Skeletal muscle tissue (tissue), 4 donors: ENCODE results near the gene CACNG7. TPM values are rescaled to one million over a fixed set of nuclear protein-coding genes. Genes with fewer than 3 reads are reported as not detected.

Experiments
- H3K27ac ChIP-seq: one replicate; pipeline ENCODE4 v1.7.0; 2013; ENCODE audit warnings: mild to moderate bottlenecking, low read depth, low read length, inconsistent platforms
- H3K27me3 ChIP-seq, 3 donors: one replicate each; pipeline ENCODE4 v1.7.0; 2013; ENCODE audit warnings: low read length in 3 of 3; ENCODE audit not compliant: control insufficient read depth in 3 of 3, insufficient read depth in 3 of 3
- H3K36me3 ChIP-seq, 3 donors: one replicate each; pipeline ENCODE4 v1.7.0; 2013; ENCODE audit warnings: low read length in 3 of 3; ENCODE audit not compliant: control insufficient read depth in 3 of 3, insufficient read depth in 3 of 3
- H3K4me1 ChIP-seq, 3 donors: one replicate each; pipeline ENCODE4 v1.7.0; 2013; ENCODE audit warnings: low read length in 3 of 3, mild to moderate bottlenecking in 3 of 3; ENCODE audit not compliant: control insufficient read depth in 3 of 3, insufficient read depth in 3 of 3
- H3K4me3 ChIP-seq, 3 donors: one replicate each; pipeline ENCODE4 v1.7.0; 2013; ENCODE audit warnings: low read length in 3 of 3
- H3K9ac ChIP-seq, 3 donors: one replicate each; pipeline ENCODE4 v1.7.0; 2013; ENCODE audit warnings: low read length in 3 of 3, mild to moderate bottlenecking in 3 of 3, moderate library complexity in 2 of 3, low read depth in 1 of 3
- H3K9me3 ChIP-seq, 3 donors: one replicate each; pipeline ENCODE4 v1.7.0; 2013; ENCODE audit warnings: low read length in 3 of 3; ENCODE audit not compliant: control insufficient read depth in 3 of 3
- total RNA-seq: library from RNA; depleted of rRNA; stranded (reverse); fragments of >200 nt; gene quantifications from one replicate; pipeline ENCODE4 v1.2.3, GENCODE V29; 2014
- donor health status: Osteomylitis.

The CACNG7 gene
- total RNA-seq, 1 donor from 2014 or later = not detected

DNA sequence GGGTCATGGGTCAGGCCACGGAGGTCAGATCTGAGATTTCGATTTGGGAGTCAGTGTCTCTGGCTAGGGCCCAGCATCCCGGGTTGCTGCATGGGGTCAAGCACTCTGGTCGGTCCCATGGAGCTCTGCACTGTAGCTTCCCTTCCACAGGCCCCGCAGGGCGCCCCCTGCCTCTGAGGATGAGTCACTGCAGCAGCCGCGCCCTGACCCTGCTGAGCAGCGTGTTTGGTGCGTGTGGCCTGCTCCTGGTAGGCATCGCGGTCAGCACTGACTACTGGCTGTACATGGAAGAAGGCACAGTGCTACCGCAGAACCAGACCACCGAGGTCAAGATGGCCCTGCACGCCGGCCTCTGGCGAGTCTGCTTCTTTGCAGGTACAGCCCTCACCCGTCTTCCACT lies 3.6 kb downstream of the CACNG7 start:
- Histone ChIP-seq H3K36me3 (no peaks in the 10 kb centered on the region), H3K27ac (no peak overlapping the region), H3K4me1 (peaks cover 4 to 7% (median 6%) of the 10 kb centered on the region in 3 donors), H3K9me3 (no peaks in the 10 kb centered on the region), H3K9ac (no peak overlapping the region), H3K4me3 (no peak overlapping the region), H3K27me3 (peaks cover 51 to 59% (median 58%) of the 10 kb centered on the region in 3 donors)

GRCh38 chr19:53915000-53915399 lies 5.9 kb downstream of the CACNG7 start:
- Histone ChIP-seq H3K9ac (no peak overlapping the region), H3K4me3 (no peak overlapping the region), H3K4me1 (no peaks in the 10 kb centered on the region), H3K27ac (no peak overlapping the region), H3K36me3 (no peaks in the 10 kb centered on the region), H3K9me3 (no peaks in the 10 kb centered on the region), H3K27me3 (peaks cover 32 to 38% (median 36%) of the 10 kb centered on the region in 3 donors)

DNA sequence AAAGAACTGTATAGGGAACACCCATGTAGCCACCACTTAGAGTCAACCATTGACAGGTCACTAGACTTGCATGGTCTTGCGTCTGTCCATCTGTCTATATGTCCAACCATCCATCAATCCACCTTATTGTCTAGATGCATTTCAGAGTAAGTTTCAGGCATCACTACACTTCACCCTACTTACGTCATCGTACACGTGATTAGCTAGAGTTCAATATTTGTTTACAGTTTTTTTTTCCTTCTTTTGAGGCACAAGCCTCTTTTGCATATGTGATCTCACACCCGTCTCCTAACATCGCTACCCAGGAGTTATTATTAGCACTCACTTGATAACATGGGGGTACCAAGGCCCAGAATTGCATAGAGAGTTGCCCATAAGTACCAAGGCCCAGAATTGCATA lies 6.9 kb downstream of the CACNG7 start:
- Histone ChIP-seq H3K4me3 (no peak overlapping the region), H3K9me3 (no peaks in the 10 kb centered on the region), H3K27me3 (peaks cover 25 to 30% (median 28%) of the 10 kb centered on the region in 3 donors), H3K27ac (no peak overlapping the region), H3K4me1 (no peaks in the 10 kb centered on the region), H3K36me3 (no peaks in the 10 kb centered on the region), H3K9ac (no peak overlapping the region)

DNA sequence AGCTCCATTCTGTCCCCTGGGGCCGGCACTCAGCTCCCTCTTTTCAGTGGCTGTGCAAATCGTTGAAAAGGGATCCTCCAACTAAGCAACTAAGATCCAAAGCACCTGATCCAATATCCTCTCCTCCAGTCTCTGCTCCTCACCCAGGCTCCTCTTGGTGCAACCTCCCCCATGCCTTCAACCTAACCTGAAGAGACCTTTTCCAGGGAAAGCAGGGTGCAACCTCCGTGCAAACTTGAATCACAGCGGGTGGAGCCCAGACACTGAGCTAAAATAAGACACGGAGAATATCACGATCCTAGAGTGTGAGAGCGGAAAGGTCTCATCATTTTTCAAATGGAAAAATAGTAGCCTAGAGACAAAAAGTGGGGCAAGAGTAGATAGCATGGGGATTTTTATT lies 8.3 kb downstream of the CACNG7 start:
- Histone ChIP-seq H3K27me3 (peaks cover 12 to 18% (median 15%) of the 10 kb centered on the region in 3 donors), H3K27ac (no peak overlapping the region)

DNA sequence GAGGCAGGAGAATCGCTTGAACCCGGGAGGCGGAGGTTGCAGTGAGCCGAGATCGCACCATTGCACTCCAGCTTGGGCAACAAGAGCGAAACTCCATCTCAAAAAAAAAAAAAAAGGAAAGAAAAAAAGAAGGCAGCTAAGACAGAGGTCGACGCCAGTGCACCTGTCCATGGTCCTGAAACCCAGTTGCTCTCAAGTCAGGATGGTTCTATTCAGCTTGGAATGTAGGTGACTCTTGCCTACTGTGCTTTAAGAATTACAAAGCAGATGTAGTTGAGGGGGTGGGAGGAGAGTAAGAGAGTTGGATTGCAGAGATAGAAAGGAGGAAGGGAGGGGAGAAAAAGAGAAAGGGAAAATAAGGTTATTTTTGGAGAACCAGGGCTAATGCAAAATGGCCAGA lies 18.7 kb downstream of the CACNG7 start:
- Histone ChIP-seq H3K4me3 (no peak overlapping the region), H3K9me3 (no peaks in the 10 kb centered on the region), H3K9ac (no peak overlapping the region), H3K27me3 (no peaks in the 10 kb centered on the region), H3K4me1 (no peaks in the 10 kb centered on the region), H3K27ac (no peak overlapping the region), H3K36me3 (no peaks in the 10 kb centered on the region)

More for the DNA sequence above, 8.3 kb downstream of the CACNG7 start:
- Histone ChIP-seq H3K36me3 (no peaks in the 10 kb centered on the region), H3K4me1 (no peaks in the 10 kb centered on the region), H3K9me3 (no peaks in the 10 kb centered on the region), H3K4me3 (no peak overlapping the region), H3K9ac (no peak overlapping the region)

- no peak overlapping the region for H3K27ac ChIP-seq
- H3K4me3 ChIP-seq = no peak overlapping the region
- peaks cover 0 to 10% (median 2%) of the 10 kb centered on the region in 3 donors for H3K27me3 ChIP-seq
- no peaks in the 10 kb centered on the region for H3K36me3 ChIP-seq
- no peaks in the 10 kb centered on the region for H3K9me3 ChIP-seq
- no peak overlapping the region for H3K9ac ChIP-seq
- no peaks in the 10 kb centered on the region for H3K4me1 ChIP-seq
These were observed 27.0 kb downstream of the CACNG7 start for GRCh38 chr19:53936029-53936428.

GRCh38 chr19:53942001-53942786 lies 33.1 kb downstream of the CACNG7 start:
- Histone ChIP-seq H3K27ac (no peak overlapping the region), H3K4me1 (no peaks in the 10 kb centered on the region), H3K27me3 (peaks cover 36 to 48% (median 40%) of the 10 kb centered on the region in 3 donors), H3K9me3 (no peaks in the 10 kb centered on the region), H3K4me3 (no peak overlapping the region), H3K36me3 (no peaks in the 10 kb centered on the region), H3K9ac (no peak overlapping the region)

DNA sequence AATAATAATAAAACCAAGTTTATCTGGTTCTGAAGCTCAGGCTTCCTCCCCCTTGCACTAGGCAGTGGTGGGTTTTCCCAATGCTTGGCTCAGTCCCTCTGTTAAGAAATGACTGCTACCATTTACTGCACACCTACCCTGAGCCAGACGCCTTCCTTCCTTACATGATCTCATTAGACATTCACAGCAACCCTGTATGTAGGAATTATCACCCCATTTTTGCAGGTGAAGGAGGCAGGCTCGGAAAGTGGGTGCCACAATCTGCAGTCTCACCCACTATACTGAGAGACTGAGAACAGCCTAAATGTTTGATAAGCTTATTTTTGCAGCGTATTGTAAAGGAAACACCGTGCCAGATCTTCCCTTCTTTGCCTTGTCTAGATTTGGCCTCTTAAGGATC lies 35.3 kb downstream of the CACNG7 start:
- peaks cover 36 to 47% (median 47%) of the 10 kb centered on the region in 3 donors for H3K27me3 ChIP-seq

GRCh38 chr19:53944933-53945332 lies 35.9 kb downstream of the CACNG7 start:
- no peak overlapping the region for H3K27ac ChIP-seq
- no peak overlapping the region for H3K4me3 ChIP-seq
- H3K9ac ChIP-seq = no peak overlapping the region
- H3K27me3 ChIP-seq = peaks cover 36 to 47% (median 47%) of the 10 kb centered on the region in 3 donors
- no peaks in the 10 kb centered on the region for H3K4me1 ChIP-seq
- no peaks in the 10 kb centered on the region for H3K36me3 ChIP-seq
- no peaks in the 10 kb centered on the region for H3K9me3 ChIP-seq

More for the DNA sequence above, 35.3 kb downstream of the CACNG7 start:
- Histone ChIP-seq H3K9me3 (no peaks in the 10 kb centered on the region), H3K27ac (no peak overlapping the region), H3K9ac (no peak overlapping the region), H3K4me1 (no peaks in the 10 kb centered on the region), H3K4me3 (no peak overlapping the region), H3K36me3 (no peaks in the 10 kb centered on the region)

DNA sequence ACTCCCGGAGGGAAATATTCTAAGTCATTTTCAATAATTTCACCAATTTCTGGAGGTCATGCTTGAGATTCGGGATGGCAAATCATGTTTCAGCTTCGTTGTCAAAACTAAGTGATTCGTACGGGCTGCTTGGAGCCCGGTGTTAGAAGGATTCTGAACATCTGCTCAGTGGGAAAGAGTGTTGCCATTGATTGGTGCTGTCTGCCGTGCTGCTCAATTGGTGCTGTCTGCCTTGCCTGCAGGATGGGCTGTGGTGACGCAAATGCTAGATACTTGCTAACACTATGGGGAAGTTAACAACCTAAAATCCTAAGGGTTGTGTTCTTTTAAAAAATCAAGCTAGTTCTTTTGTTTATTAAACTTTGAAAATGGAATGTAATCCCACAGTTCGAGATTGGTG lies 36.4 kb downstream of the CACNG7 start:
- H3K36me3 ChIP-seq = no peaks in the 10 kb centered on the region
- H3K4me3 ChIP-seq = no peak overlapping the region
- H3K27me3 ChIP-seq = peaks cover 36 to 46% (median 45%) of the 10 kb centered on the region in 3 donors

More for the DNA sequence above, 36.4 kb downstream of the CACNG7 start:
- Histone ChIP-seq H3K27ac (no peak overlapping the region), H3K9me3 (no peaks in the 10 kb centered on the region), H3K4me1 (no peaks in the 10 kb centered on the region), H3K9ac (no peak overlapping the region)
